ENCODE measurements around the gene ARID3A. TPM values are rescaled to one million over a fixed set of nuclear protein-coding genes. Genes with fewer than 3 reads are reported as not detected.

Gene ARID3A
- total RNA-seq, 1 experiment from 2014 or later: 116 TPM

DNA sequence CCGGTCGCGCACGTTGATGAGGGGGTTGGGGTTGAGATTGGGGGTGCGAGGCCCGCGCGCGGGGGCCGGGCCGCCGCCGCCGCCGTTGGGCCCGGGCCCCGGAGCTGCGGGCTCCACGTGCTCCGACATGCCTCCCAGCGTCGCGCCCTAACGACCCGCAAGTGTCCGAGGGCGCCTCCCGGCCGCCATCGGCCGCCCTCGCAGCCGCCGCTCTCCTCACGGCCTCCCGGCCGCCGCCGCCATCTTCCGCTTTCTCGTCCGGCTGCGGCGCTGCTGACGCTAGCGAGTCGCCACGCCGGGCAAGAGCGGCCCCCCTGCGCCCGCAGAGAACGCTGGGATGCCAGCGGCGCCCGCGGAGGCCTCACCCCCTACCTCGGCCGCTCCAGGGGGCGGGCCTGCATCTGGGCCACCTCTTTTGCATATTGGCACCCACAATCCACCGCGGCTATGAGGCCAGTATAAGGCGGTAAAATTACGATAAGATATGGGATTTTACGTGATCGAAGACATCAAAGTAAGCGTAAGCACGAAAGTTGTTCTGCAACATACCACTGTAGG, 95.1 kb downstream of the ARID3A start, which contains the start of gene TMEM259 (continued):
- TF ChIP-seq, protein P1, sequence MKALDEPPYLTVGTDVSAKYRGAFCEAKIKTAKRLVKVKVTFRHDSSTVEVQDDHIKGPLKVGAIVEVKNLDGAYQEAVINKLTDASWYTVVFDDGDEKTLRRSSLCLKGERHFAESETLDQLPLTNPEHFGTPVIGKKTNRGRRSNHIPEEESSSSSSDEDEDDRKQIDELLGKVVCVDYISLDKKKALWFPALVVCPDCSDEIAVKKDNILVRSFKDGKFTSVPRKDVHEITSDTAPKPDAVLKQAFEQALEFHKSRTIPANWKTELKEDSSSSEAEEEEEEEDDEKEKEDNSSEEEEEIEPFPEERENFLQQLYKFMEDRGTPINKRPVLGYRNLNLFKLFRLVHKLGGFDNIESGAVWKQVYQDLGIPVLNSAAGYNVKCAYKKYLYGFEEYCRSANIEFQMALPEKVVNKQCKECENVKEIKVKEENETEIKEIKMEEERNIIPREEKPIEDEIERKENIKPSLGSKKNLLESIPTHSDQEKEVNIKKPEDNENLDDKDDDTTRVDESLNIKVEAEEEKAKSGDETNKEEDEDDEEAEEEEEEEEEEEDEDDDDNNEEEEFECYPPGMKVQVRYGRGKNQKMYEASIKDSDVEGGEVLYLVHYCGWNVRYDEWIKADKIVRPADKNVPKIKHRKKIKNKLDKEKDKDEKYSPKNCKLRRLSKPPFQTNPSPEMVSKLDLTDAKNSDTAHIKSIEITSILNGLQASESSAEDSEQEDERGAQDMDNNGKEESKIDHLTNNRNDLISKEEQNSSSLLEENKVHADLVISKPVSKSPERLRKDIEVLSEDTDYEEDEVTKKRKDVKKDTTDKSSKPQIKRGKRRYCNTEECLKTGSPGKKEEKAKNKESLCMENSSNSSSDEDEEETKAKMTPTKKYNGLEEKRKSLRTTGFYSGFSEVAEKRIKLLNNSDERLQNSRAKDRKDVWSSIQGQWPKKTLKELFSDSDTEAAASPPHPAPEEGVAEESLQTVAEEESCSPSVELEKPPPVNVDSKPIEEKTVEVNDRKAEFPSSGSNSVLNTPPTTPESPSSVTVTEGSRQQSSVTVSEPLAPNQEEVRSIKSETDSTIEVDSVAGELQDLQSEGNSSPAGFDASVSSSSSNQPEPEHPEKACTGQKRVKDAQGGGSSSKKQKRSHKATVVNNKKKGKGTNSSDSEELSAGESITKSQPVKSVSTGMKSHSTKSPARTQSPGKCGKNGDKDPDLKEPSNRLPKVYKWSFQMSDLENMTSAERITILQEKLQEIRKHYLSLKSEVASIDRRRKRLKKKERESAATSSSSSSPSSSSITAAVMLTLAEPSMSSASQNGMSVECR (CRISPR knock-in tag; IDR thresholded peaks at IDR 0.05; ENCODE audit: borderline replicate concordance): 0 out of 2 replicates have a peak, but pooled peaks have one; percentile 11
- TF ChIP-seq MAX (CRISPR knock-in tag; IDR thresholded peaks at IDR 0.05): no peak; the same call in 1 of the 2 replicates
- no peak for TF ChIP-seq NR1H2 (CRISPR knock-in tag; IDR thresholded peaks at IDR 0.05)
- no peak for TF ChIP-seq ZNF671 (CRISPR knock-in tag; IDR thresholded peaks at IDR 0.05)
- no peak for TF ChIP-seq ZNF263 (CRISPR knock-in tag; IDR thresholded peaks at IDR 0.05; ENCODE audit: low read depth)
- 0 out of 2 replicates have a peak, but pooled peaks have one; percentile 18 for TF ChIP-seq RELA (CRISPR knock-in tag; IDR thresholded peaks at IDR 0.05; ENCODE audit: borderline replicate concordance)
- TF ChIP-seq, protein P2, sequence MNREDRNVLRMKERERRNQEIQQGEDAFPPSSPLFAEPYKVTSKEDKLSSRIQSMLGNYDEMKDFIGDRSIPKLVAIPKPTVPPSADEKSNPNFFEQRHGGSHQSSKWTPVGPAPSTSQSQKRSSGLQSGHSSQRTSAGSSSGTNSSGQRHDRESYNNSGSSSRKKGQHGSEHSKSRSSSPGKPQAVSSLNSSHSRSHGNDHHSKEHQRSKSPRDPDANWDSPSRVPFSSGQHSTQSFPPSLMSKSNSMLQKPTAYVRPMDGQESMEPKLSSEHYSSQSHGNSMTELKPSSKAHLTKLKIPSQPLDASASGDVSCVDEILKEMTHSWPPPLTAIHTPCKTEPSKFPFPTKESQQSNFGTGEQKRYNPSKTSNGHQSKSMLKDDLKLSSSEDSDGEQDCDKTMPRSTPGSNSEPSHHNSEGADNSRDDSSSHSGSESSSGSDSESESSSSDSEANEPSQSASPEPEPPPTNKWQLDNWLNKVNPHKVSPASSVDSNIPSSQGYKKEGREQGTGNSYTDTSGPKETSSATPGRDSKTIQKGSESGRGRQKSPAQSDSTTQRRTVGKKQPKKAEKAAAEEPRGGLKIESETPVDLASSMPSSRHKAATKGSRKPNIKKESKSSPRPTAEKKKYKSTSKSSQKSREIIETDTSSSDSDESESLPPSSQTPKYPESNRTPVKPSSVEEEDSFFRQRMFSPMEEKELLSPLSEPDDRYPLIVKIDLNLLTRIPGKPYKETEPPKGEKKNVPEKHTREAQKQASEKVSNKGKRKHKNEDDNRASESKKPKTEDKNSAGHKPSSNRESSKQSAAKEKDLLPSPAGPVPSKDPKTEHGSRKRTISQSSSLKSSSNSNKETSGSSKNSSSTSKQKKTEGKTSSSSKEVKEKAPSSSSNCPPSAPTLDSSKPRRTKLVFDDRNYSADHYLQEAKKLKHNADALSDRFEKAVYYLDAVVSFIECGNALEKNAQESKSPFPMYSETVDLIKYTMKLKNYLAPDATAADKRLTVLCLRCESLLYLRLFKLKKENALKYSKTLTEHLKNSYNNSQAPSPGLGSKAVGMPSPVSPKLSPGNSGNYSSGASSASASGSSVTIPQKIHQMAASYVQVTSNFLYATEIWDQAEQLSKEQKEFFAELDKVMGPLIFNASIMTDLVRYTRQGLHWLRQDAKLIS (CRISPR knock-in tag; IDR thresholded peaks at IDR 0.05; ENCODE audit: borderline replicate concordance): no peak
- TF ChIP-seq, protein P3, sequence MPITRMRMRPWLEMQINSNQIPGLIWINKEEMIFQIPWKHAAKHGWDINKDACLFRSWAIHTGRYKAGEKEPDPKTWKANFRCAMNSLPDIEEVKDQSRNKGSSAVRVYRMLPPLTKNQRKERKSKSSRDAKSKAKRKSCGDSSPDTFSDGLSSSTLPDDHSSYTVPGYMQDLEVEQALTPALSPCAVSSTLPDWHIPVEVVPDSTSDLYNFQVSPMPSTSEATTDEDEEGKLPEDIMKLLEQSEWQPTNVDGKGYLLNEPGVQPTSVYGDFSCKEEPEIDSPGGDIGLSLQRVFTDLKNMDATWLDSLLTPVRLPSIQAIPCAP (CRISPR knock-in tag; IDR thresholded peaks at IDR 0.05): peak; percentile 39; the same call in 1 of the 2 replicates
- TF ChIP-seq TEAD1 (CRISPR knock-in tag; IDR thresholded peaks at IDR 0.05): no peak
- no peak; the same call in 1 of the 2 replicates for TF ChIP-seq PRRX2 (CRISPR knock-in tag; IDR thresholded peaks at IDR 0.05)
- TF ChIP-seq ATF2 (CRISPR knock-in tag; IDR thresholded peaks at IDR 0.05; ENCODE audit: borderline replicate concordance, low read depth): no peak
- TF ChIP-seq, protein P4, sequence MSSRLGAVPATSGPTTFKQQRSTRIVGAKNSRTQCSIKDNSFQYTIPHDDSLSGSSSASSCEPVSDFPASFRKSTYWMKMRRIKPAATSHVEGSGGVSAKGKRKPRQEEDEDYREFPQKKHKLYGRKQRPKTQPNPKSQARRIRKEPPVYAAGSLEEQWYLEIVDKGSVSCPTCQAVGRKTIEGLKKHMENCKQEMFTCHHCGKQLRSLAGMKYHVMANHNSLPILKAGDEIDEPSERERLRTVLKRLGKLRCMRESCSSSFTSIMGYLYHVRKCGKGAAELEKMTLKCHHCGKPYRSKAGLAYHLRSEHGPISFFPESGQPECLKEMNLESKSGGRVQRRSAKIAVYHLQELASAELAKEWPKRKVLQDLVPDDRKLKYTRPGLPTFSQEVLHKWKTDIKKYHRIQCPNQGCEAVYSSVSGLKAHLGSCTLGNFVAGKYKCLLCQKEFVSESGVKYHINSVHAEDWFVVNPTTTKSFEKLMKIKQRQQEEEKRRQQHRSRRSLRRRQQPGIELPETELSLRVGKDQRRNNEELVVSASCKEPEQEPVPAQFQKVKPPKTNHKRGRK (CRISPR knock-in tag; IDR thresholded peaks at IDR 0.05; ENCODE audit: borderline replicate concordance): no peak
- TF ChIP-seq, protein P5, sequence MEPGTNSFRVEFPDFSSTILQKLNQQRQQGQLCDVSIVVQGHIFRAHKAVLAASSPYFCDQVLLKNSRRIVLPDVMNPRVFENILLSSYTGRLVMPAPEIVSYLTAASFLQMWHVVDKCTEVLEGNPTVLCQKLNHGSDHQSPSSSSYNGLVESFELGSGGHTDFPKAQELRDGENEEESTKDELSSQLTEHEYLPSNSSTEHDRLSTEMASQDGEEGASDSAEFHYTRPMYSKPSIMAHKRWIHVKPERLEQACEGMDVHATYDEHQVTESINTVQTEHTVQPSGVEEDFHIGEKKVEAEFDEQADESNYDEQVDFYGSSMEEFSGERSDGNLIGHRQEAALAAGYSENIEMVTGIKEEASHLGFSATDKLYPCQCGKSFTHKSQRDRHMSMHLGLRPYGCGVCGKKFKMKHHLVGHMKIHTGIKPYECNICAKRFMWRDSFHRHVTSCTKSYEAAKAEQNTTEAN (CRISPR knock-in tag; IDR thresholded peaks at IDR 0.05): no peak
- no peak for TF ChIP-seq NR2C2 (CRISPR knock-in tag; IDR thresholded peaks at IDR 0.05)
- TF ChIP-seq ZBTB21 (CRISPR knock-in tag; IDR thresholded peaks at IDR 0.05; ENCODE audit: borderline replicate concordance): no peak
- TF ChIP-seq FOXP4 (CRISPR knock-in tag; IDR thresholded peaks at IDR 0.05): peak; percentile 64
- TF ChIP-seq ZNF232 (CRISPR knock-in tag; IDR thresholded peaks at IDR 0.05): no peak
- peak; percentile 36; the same call in 1 of the 2 replicates for TF ChIP-seq HMGXB4 (CRISPR knock-in tag; IDR thresholded peaks at IDR 0.05)
- no peak for TF ChIP-seq GRHL2 (CRISPR knock-in tag; IDR thresholded peaks at IDR 0.05; ENCODE audit: insufficient replicate concordance, severe bottlenecking)

Data from WTC11 (cell line).